Mesendoderm (in vitro differentiated cells): ENCODE data around the gene CEBPG.

Experiments
- DNase-seq: peaks from one replicate; pipeline ENCODE4 v3.0.0; 2013
- H2AK5ac ChIP-seq: 2 replicates; pipeline ENCODE4 v1.6.1; 2013; ENCODE audit warnings: low read length, inconsistent platforms
- H2BK120ac ChIP-seq: 2 replicates; pipeline ENCODE4 v1.6.1; 2013; ENCODE audit warnings: low read depth, mild to moderate bottlenecking, low read length, moderate library complexity, mixed read lengths
- H2BK15ac ChIP-seq: replicated peaks from 2 replicates; pipeline ENCODE4 v1.6.1; 2013; ENCODE audit warnings: low read depth, mild to moderate bottlenecking, moderate library complexity
- H2BK5ac ChIP-seq: 2 replicates; pipeline ENCODE4 v1.6.1; 2013; ENCODE audit warnings: low read length, inconsistent platforms
- H3K18ac ChIP-seq: 2 replicates; pipeline ENCODE4 v1.6.1; 2013; ENCODE audit warnings: mild to moderate bottlenecking, low read length, mixed read lengths
- H3K23ac ChIP-seq: one replicate; pipeline ENCODE4 v1.6.1; 2013; ENCODE audit warnings: low read length
- H3K27ac ChIP-seq: 2 replicates; pipeline ENCODE4 v1.5.1; 2013; ENCODE audit warnings: low read depth, mild to moderate bottlenecking, inconsistent platforms, low read length, moderate library complexity
- H3K27me3 ChIP-seq: 2 replicates; pipeline ENCODE4 v1.6.1; 2013; ENCODE audit warnings: low read length, control low read depth, mild to moderate bottlenecking, inconsistent platforms; ENCODE audit not compliant: insufficient read depth, poor library complexity
- H3K36me3 ChIP-seq: 2 replicates; pipeline ENCODE4 v1.6.1; 2013; ENCODE audit warnings: low read length, inconsistent platforms; ENCODE audit not compliant: control insufficient read depth, insufficient read depth
- H3K4ac ChIP-seq: one replicate; pipeline ENCODE4 v1.6.1; 2013; ENCODE audit warnings: low read depth, mild to moderate bottlenecking, low read length, moderate library complexity
- H3K4me1 ChIP-seq: 2 replicates; pipeline ENCODE4 v1.6.1; 2013; ENCODE audit warnings: low read depth, low read length, inconsistent platforms; ENCODE audit not compliant: control insufficient read depth
- H3K4me2 ChIP-seq: 2 replicates; pipeline ENCODE4 v1.6.1; 2013; ENCODE audit warnings: low read length
- H3K4me3 ChIP-seq: 2 replicates; pipeline ENCODE4 v1.5.1; 2013; ENCODE audit warnings: mild to moderate bottlenecking, low read length
- H3K56ac ChIP-seq: one replicate; pipeline ENCODE4 v1.6.1; 2013; ENCODE audit warnings: low read length
- H3K79me1 ChIP-seq: 2 replicates; pipeline ENCODE4 v1.6.1; 2013; ENCODE audit warnings: low read length, inconsistent platforms
- H3K79me2 ChIP-seq: 2 replicates; pipeline ENCODE4 v1.6.1; 2013; ENCODE audit warnings: mild to moderate bottlenecking, low read length; ENCODE audit not compliant: control insufficient read depth, insufficient read depth
- H3K9ac ChIP-seq: 2 replicates; pipeline ENCODE4 v1.6.1; 2013; ENCODE audit warnings: low read length, inconsistent platforms
- H4K5ac ChIP-seq: one replicate; pipeline ENCODE4 v1.6.1; 2013; ENCODE audit warnings: low read length
- H4K8ac ChIP-seq: one replicate; pipeline ENCODE4 v1.6.1; 2013; ENCODE audit warnings: low read depth, mild to moderate bottlenecking, control low read depth, low read length, moderate library complexity
- WGBS: extraction: QIAGEN DNeasy Blood & Tissue Kit; methylation state at CpG from one replicate; pipeline ENCODE4 v1.1.7; 2013; ENCODE audit warnings: low lambda C conversion rate, missing lambda C conversion rate; ENCODE audit not compliant: insufficient coverage; ENCODE audit errors: extremely low coverage; 5-methylcytosine and 5-hydroxymethylcytosine counted together

CEBPG gene

GRCh38 chr19:33398361-33399060, 25.0 kb downstream of the CEBPG start:
- Histone ChIP-seq H4K5ac (no peak overlapping the region), H3K79me1 (no peaks in the 10 kb centered on the region), H2AK5ac (no peak overlapping the region), H2BK15ac (no peak overlapping the region), H3K36me3 (no peaks in the 10 kb centered on the region), H3K27me3 (no peaks in the 10 kb centered on the region), H3K56ac (no peak overlapping the region), H3K23ac (no peak overlapping the region), H2BK120ac (no peak overlapping the region), H3K4ac (no peak overlapping the region), H3K18ac (no peak overlapping the region), H3K4me2 (no peak overlapping the region), H3K9ac (no peak overlapping the region), H3K4me3 (no peak overlapping the region), H3K27ac (no peak overlapping the region), H3K4me1 (no peaks in the 10 kb centered on the region), H4K8ac (no peak overlapping the region), H3K79me2 (no peaks in the 10 kb centered on the region), H2BK5ac (no peak overlapping the region)
- WGBS, result no CpG with 5 or more reads among the region's 19 CpGs
- DNase-seq, result no peak

- Histone ChIP-seq H3K79me2 (no peaks in the 10 kb centered on the region), H2AK5ac (no peak overlapping the region), H3K4ac (no peak overlapping the region), H3K56ac (no peak overlapping the region), H3K9ac (no peak overlapping the region), H2BK15ac (no peak overlapping the region), H3K27ac (no peak overlapping the region), H2BK5ac (no peak overlapping the region), H3K4me3 (no peak overlapping the region), H3K27me3 (no peaks in the 10 kb centered on the region), H3K18ac (no peak overlapping the region), H3K23ac (no peak overlapping the region), H4K5ac (no peak overlapping the region), H2BK120ac (no peak overlapping the region), H3K36me3 (no peaks in the 10 kb centered on the region), H3K79me1 (no peaks in the 10 kb centered on the region), H4K8ac (no peak overlapping the region), H3K4me2 (no peak overlapping the region), H3K4me1 (no peaks in the 10 kb centered on the region)
- WGBS, result no CpG with 5 or more reads among the region's 28 CpGs
- no peak for DNase-seq
Measured at GRCh38 chr19:33399081-33399744, 25.7 kb downstream of the CEBPG start.

GRCh38 chr19:33399745-33400681, 26.5 kb downstream of the CEBPG start:
- H2AK5ac ChIP-seq, result no peak overlapping the region
- DNase-seq, result no peak
- H3K79me1 ChIP-seq, result no peaks in the 10 kb centered on the region
- no peak overlapping the region for H4K5ac ChIP-seq
- H3K4me1 ChIP-seq, result no peaks in the 10 kb centered on the region
- H3K4me2 ChIP-seq, result no peak overlapping the region
- no peak overlapping the region for H3K27ac ChIP-seq
- H3K23ac ChIP-seq, result no peak overlapping the region
- H2BK15ac ChIP-seq, result no peak overlapping the region
- H3K56ac ChIP-seq, result no peak overlapping the region
- H2BK5ac ChIP-seq, result no peak overlapping the region
- no peaks in the 10 kb centered on the region for H3K36me3 ChIP-seq
- no peak overlapping the region for H3K9ac ChIP-seq
- no CpG with 5 or more reads among the region's 22 CpGs for WGBS
- H3K4ac ChIP-seq, result no peak overlapping the region
- no peaks in the 10 kb centered on the region for H3K27me3 ChIP-seq
- H4K8ac ChIP-seq, result no peak overlapping the region
- no peak overlapping the region for H2BK120ac ChIP-seq
- no peak overlapping the region for H3K18ac ChIP-seq
- no peak overlapping the region for H3K4me3 ChIP-seq
- no peaks in the 10 kb centered on the region for H3K79me2 ChIP-seq

GRCh38 chr19:33400856-33401682, 27.6 kb downstream of the CEBPG start:
- Histone ChIP-seq H3K79me1 (no peaks in the 10 kb centered on the region), H3K18ac (no peak overlapping the region), H3K36me3 (no peaks in the 10 kb centered on the region), H3K23ac (no peak overlapping the region), H2BK5ac (no peak overlapping the region), H3K4me1 (no peaks in the 10 kb centered on the region), H3K4me2 (no peak overlapping the region), H2BK15ac (no peak overlapping the region), H3K4me3 (no peak overlapping the region), H3K4ac (no peak overlapping the region), H4K8ac (no peak overlapping the region), H3K9ac (no peak overlapping the region), H3K27me3 (no peaks in the 10 kb centered on the region), H2BK120ac (no peak overlapping the region), H3K27ac (no peak overlapping the region), H3K79me2 (no peaks in the 10 kb centered on the region), H3K56ac (no peak overlapping the region), H2AK5ac (no peak overlapping the region), H4K5ac (no peak overlapping the region)
- WGBS, result no CpG with 5 or more reads among the region's 24 CpGs
- DNase-seq, result no peak

GRCh38 chr19:33401683-33402420, 28.3 kb downstream of the CEBPG start:
- Histone ChIP-seq H3K79me2 (no peaks in the 10 kb centered on the region), H4K8ac (no peak overlapping the region), H3K9ac (no peak overlapping the region), H3K4me2 (no peak overlapping the region), H3K27me3 (no peaks in the 10 kb centered on the region), H3K4me1 (peaks cover 2% of the 10 kb centered on the region), H3K18ac (no peak overlapping the region), H2AK5ac (no peak overlapping the region), H2BK5ac (no peak overlapping the region), H3K23ac (no peak overlapping the region), H2BK15ac (no peak overlapping the region), H3K27ac (no peak overlapping the region), H3K4me3 (no peak overlapping the region), H3K36me3 (no peaks in the 10 kb centered on the region), H3K79me1 (no peaks in the 10 kb centered on the region), H3K56ac (no peak overlapping the region), H2BK120ac (no peak overlapping the region), H3K4ac (no peak overlapping the region), H4K5ac (no peak overlapping the region)
- DNase-seq, result no peak
- no CpG with 5 or more reads among the region's 30 CpGs for WGBS
